GM23248 (cell line): Measurements from ENCODE around the gene LHB. TPM values are rescaled to one million over a fixed set of nuclear protein-coding genes. Genes with fewer than 3 reads are reported as not detected.

Experiments used
- DNase-seq: peaks from one replicate; pipeline ENCODE4 v3.0.0-alpha.2; 2015
- H2AFZ ChIP-seq: fragments of 200-600 bp; sonication (generic); 2 replicates; pipeline ENCODE4 v1.6.1; 2016; ENCODE audit warnings: antibody characterized with exemption
- H3F3A ChIP-seq: fragments of 200-600 bp; sonication (generic); 2 replicates; pipeline ENCODE4 v1.6.1; 2016; ENCODE audit warnings: mild to moderate bottlenecking, antibody characterized with exemption, mixed run types; ENCODE audit not compliant: insufficient read depth
- H3K27ac ChIP-seq: fragments of 200-600 bp; sonication (generic); 2 replicates; pipeline ENCODE4 v1.5.1; 2016; ENCODE audit warnings: mild to moderate bottlenecking
- H3K27me3 ChIP-seq: fragments of 200-600 bp; sonication (generic); replicated peaks from 2 replicates; pipeline ENCODE4 v1.6.1; 2016; ENCODE audit warnings: mild to moderate bottlenecking; ENCODE audit not compliant: insufficient read depth
- H3K36me3 ChIP-seq: fragments of 200-600 bp; sonication (generic); 2 replicates; pipeline ENCODE4 v1.6.1; 2016; ENCODE audit warnings: low read depth, mild to moderate bottlenecking
- H3K4me1 ChIP-seq: fragments of 200-600 bp; sonication (generic); 2 replicates; pipeline ENCODE4 v1.6.1; 2016; ENCODE audit warnings: mild to moderate bottlenecking; ENCODE audit not compliant: insufficient read depth
- H3K4me2 ChIP-seq: fragments of 200-600 bp; sonication (generic); one replicate; pipeline ENCODE4 v1.6.1; 2016; ENCODE audit warnings: mild to moderate bottlenecking; ENCODE audit not compliant: unreplicated experiment
- H3K4me3 ChIP-seq: fragments of 200-600 bp; sonication (generic); 2 replicates; pipeline ENCODE4 v1.5.1; 2016; ENCODE audit warnings: mild to moderate bottlenecking
- H3K79me2 ChIP-seq: fragments of 200-600 bp; sonication (generic); 2 replicates; pipeline ENCODE4 v1.6.1; 2016; ENCODE audit warnings: mild to moderate bottlenecking; ENCODE audit not compliant: insufficient read depth
- H3K9ac ChIP-seq: fragments of 200-600 bp; sonication (generic); 2 replicates; pipeline ENCODE4 v1.6.1; 2016; ENCODE audit warnings: mild to moderate bottlenecking
- H3K9me2 ChIP-seq: fragments of 200-600 bp; sonication (generic); 2 replicates; pipeline ENCODE4 v1.6.1; 2016; ENCODE audit warnings: mixed run types, mild to moderate bottlenecking, moderate library complexity; ENCODE audit not compliant: insufficient read depth
- H3K9me3 ChIP-seq: fragments of 200-600 bp; sonication (generic); one replicate; pipeline ENCODE4 v1.6.1; 2017; ENCODE audit warnings: low read depth
- H4K20me1 ChIP-seq: fragments of 200-600 bp; sonication (generic); 2 replicates; pipeline ENCODE4 v1.6.0; 2016; ENCODE audit not compliant: insufficient read depth
- EZH2 ChIP-seq: fragments of 200-600 bp; sonication (generic); IDR thresholded peaks from 2 replicates; pipeline ENCODE4 v1.6.1; 2018; ENCODE audit warnings: antibody characterized with exemption, mild to moderate bottlenecking; ENCODE audit not compliant: insufficient read depth, poor library complexity, severe bottlenecking
- EZH2phosphoT487 ChIP-seq: fragments of 200-600 bp; sonication (generic); IDR thresholded peaks from 2 replicates; pipeline ENCODE4 v1.6.1; 2018; ENCODE audit warnings: antibody characterized with exemption, moderate library complexity, mild to moderate bottlenecking, low read depth; ENCODE audit not compliant: insufficient read depth
- WGBS, 2 experiments: methylation state at CpG; one replicate each; pipeline ENCODE4 v1.1.6; 2015 to 2017; ENCODE audit warnings: low lambda C conversion rate in 2 of 2, low coverage in 1 of 2; ENCODE audit errors: missing lambda C conversion rate in 2 of 2; 5-methylcytosine and 5-hydroxymethylcytosine counted together
- in situ Hi-C: fragments of 300-500 bp; cut with MboI; formaldehyde crosslinking; loops from 2 replicates; pipeline ENCODE4 v1.15.0; 2020
- polyA plus RNA-seq: library from polyadenylated mRNA; unstranded; fragments of >200 nt; fragmentation: Nextera tagmentation; extraction: Ambion mirVana; gene quantifications from 2 replicates; pipeline ENCODE4 v1.2.1, GENCODE V29; 2016
- total RNA-seq: library from RNA; depleted of rRNA; stranded (reverse); fragments of >200 nt; shearing (Covaris generic); gene quantifications from 2 replicates; pipeline ENCODE4 v1.2.3, GENCODE V29; 2014

Gene LHB
- total and polyA plus RNA-seq, 2 experiments from 2014 or later: 0.54 TPM; not detected in 1

GRCh38 chr19:48977061-48977460 is 39.8 kb downstream of the LHB start:
- H3K9me3 ChIP-seq: no peaks in the 10 kb centered on the region
- no peak for DNase-seq
- H3K4me2 ChIP-seq: no peak overlapping the region
- in situ Hi-C loops: loop anchor here (10.0 kb wide), 1 partner anchor 182 kb away; no protein-coding TSS in a partner anchor
- peaks cover 7% of the 10 kb centered on the region; the same call in 1 of the 2 replicates for H3K4me1 ChIP-seq
- peaks cover 22% of the 10 kb centered on the region for H3F3A ChIP-seq
- peaks cover 53% of the 10 kb centered on the region for H3K36me3 ChIP-seq
- no peak overlapping the region for H2AFZ ChIP-seq
- H3K9me2 ChIP-seq: no peaks in the 10 kb centered on the region
- no peaks in the 10 kb centered on the region for H3K79me2 ChIP-seq
- no peak for TF ChIP-seq EZH2
- no peak for TF ChIP-seq EZH2phosphoT487
- H3K27ac ChIP-seq: no peak overlapping the region
- H3K4me3 ChIP-seq: no peak overlapping the region
- H3K27me3 ChIP-seq: no peaks in the 10 kb centered on the region
- H4K20me1 ChIP-seq: no peaks in the 10 kb centered on the region
- no peak overlapping the region for H3K9ac ChIP-seq
- 86 to 95% methylated on average over 2 of the region's 2 CpGs for WGBS, 2 experiments

GRCh38 chr19:48975947-48976847 is 40.7 kb downstream of the LHB start:
- no peak overlapping the region for H3K4me2 ChIP-seq
- DNase-seq: peak; percentile 29
- TF ChIP-seq EZH2 (no peak), EZH2phosphoT487 (no peak)
- in situ Hi-C loops: loop anchor here (10.0 kb wide), 1 partner anchor 181 kb away; no protein-coding TSS in a partner anchor
- H3F3A ChIP-seq: peaks cover 27% of the 10 kb centered on the region
- WGBS, 2 experiments: 83 to 85% methylated on average over 13 of the region's 13 CpGs
- peaks cover 7% of the 10 kb centered on the region; the same call in 1 of the 2 replicates for H3K4me1 ChIP-seq
- no peak overlapping the region for H2AFZ ChIP-seq
- H3K36me3 ChIP-seq: peaks cover 47% of the 10 kb centered on the region
- no peak overlapping the region for H3K27ac ChIP-seq
- H3K4me3 ChIP-seq: no peak overlapping the region
- no peaks in the 10 kb centered on the region for H3K9me2 ChIP-seq
- H3K9me3 ChIP-seq: no peaks in the 10 kb centered on the region
- H4K20me1 ChIP-seq: no peaks in the 10 kb centered on the region
- no peaks in the 10 kb centered on the region for H3K27me3 ChIP-seq
- no peak overlapping the region for H3K9ac ChIP-seq
- no peaks in the 10 kb centered on the region for H3K79me2 ChIP-seq

- no peak overlapping the region for H3K4me3 ChIP-seq
- H2AFZ ChIP-seq: no peak overlapping the region
- in situ Hi-C loops: loop anchor here (10.0 kb wide), 1 partner anchor 176 kb away; no protein-coding TSS in a partner anchor
- H3K4me1 ChIP-seq: peaks cover 8% of the 10 kb centered on the region; the same call in 1 of the 2 replicates
- H3K4me2 ChIP-seq: no peak overlapping the region
- WGBS, 2 experiments: 28 to 36% methylated on average over 19 of the region's 19 CpGs
- H3K27me3 ChIP-seq: no peaks in the 10 kb centered on the region
- H3F3A ChIP-seq: peaks cover 51% of the 10 kb centered on the region
- H3K9me2 ChIP-seq: no peaks in the 10 kb centered on the region
- peak; percentile 83 for DNase-seq
- peaks cover 15% of the 10 kb centered on the region for H3K79me2 ChIP-seq
- H3K27ac ChIP-seq: no peak overlapping the region
- no peak overlapping the region for H3K9ac ChIP-seq
- TF ChIP-seq EZH2: no peak
- no peak for TF ChIP-seq EZH2phosphoT487
- H3K36me3 ChIP-seq: peaks cover 50% of the 10 kb centered on the region
- no peaks in the 10 kb centered on the region for H3K9me3 ChIP-seq
- peaks cover 10% of the 10 kb centered on the region; the same call in 1 of the 2 replicates for H4K20me1 ChIP-seq
Observed at GRCh38 chr19:48970923-48971395, 45.9 kb downstream of the LHB start.

- Histone ChIP-seq H3K4me2 (no peak overlapping the region), H3K36me3 (peaks cover 49% of the 10 kb centered on the region), H3K27ac (no peak overlapping the region), H4K20me1 (peaks cover 12% of the 10 kb centered on the region; the same call in 1 of the 2 replicates), H3K27me3 (no peaks in the 10 kb centered on the region), H3K9me2 (no peaks in the 10 kb centered on the region), H3K4me3 (no peak overlapping the region), H3K79me2 (peaks cover 22% of the 10 kb centered on the region), H3F3A (peaks cover 56% of the 10 kb centered on the region), H2AFZ (no peak overlapping the region), H3K9me3 (no peaks in the 10 kb centered on the region), H3K9ac (no peak overlapping the region), H3K4me1 (peaks cover 8% of the 10 kb centered on the region; the same call in 1 of the 2 replicates)
- 95% methylated on average over 23 of the region's 23 CpGs for whole genome bisulfite sequencing, 2 experiments
- in situ Hi-C loops: loop anchor here (10.0 kb wide), 1 partner anchor 175 kb away; no protein-coding TSS in a partner anchor
- no peak for DNase-seq
- TF ChIP-seq EZH2 (no peak), EZH2phosphoT487 (no peak)
Observed at GRCh38 chr19:48970139-48970766, 46.6 kb downstream of the LHB start.
